Activated effector memory CD4-positive, alpha-beta T cell treated with anti-CD3 and anti-CD28 coated beads, Interleukin-2, amount 50 U/mL, for 16 hours (primary cell): ENCODE results near the gene CACNA1C.

Experiments used
- DNase-seq: peaks from one replicate; pipeline ENCODE4 v3.0.0-alpha.2; 2020

CACNA1C gene

GRCh38 chr12:2302711-2303580 is 250.2 kb downstream of the CACNA1C start:
- DNase-seq, result no peak

DNA sequence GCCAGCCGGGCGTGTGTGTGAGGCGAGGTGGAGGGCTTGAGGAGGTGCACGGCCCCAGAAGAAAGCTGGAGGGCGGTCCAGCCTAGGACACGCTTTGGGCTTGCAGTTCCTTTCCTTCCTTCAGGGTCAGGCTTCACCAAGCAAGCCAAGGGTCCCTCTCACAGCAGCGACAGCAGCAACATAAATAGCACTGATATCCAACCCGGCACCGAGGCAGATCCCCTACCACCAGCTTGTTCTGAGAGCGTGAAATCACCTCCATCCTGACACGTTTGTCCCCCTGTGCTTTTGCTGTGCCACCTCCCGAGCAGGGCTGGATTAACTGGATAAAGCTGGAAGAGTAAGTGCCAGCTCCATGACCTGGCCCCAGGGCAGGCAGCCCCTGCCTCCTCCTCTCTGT is 251.4 kb downstream of the CACNA1C start:
- DNase-seq, result no peak

- DNase-seq, result no peak
Measured at GRCh38 chr12:2306012-2306411, 253.2 kb downstream of the CACNA1C start.

GRCh38 chr12:2306735-2307134 is 253.9 kb downstream of the CACNA1C start:
- DNase-seq, result no peak

GRCh38 chr12:2307550-2307949 is 254.8 kb downstream of the CACNA1C start:
- no peak for DNase-seq

- no peak for DNase-seq
Measured at GRCh38 chr12:2309647-2310046, 256.9 kb downstream of the CACNA1C start.

DNA sequence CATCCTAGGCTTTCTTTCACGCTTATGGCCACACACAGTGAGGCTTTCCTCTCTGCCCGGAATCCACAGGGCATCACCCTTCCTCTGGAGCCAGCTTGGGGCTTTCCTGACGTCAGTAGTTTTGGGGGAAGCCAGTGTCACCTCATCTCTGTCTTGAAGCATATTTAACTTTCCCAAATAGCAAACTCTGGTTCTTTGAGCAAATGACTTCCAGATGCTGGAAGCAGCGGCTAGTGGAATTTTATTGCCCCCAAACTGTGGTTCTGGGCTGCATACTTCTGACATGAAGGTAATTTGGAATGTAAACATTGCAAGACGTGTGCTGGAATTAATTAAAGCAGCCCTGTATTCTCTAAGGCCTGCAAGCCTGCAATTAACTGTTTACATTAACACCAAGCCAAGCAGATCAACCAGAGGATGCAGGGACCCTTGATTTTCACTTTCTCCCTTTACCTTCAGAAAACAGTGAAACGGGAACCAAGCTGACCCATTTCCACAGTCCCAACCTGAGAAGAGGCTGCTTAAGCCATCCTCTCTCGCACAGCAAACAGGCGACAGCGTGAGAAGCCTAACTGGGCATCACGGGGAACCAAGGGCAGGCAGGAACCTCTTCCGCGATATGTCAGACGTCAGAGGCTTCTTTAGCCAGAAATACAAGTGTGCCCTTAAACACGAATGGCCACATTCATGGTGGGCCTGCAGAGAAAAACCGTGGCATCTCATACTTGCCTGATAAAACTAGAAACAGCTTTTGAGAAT is 258.4 kb downstream of the CACNA1C start:
- DNase-seq, result no peak

- no peak for DNase-seq
Measured at GRCh38 chr12:2312175-2312574, 259.4 kb downstream of the CACNA1C start.

DNA sequence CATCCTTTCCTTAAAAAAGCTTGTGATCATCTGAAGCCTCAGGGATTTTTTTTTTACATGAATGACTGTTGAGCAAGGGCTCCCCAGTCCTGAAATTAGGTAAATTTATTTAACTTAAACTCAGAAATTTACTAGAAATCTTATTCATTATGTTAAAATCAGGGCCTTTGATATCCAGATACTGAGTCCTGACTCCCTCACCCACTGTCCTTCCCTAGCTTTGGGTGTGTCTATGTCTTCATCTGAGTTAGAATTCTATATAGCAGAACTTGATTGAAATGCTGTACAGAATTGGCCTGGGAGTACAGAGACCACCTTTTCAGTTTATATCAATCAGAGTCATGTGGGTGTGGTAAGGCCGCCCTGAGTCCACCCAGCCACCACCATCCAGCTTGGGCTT is 260.0 kb downstream of the CACNA1C start:
- DNase-seq, result no peak

DNA sequence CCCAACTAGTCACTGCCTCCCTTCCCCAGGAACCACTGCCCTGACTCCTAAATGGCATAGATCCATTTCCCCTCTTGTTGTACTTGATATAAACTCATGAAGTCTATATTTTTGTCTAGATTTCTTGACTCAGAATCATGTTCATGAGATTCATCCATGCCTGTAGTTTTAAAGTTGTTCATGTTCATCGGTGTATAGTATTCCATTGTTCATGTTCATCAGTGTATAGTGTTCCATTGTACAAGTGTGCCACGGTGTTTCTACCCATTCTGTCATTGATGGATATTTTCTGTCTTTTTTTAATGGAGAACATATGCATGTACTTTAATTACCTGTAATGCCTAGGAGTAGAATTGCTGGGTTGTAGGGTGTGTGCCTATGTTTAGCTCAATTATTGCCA is 261.7 kb downstream of the CACNA1C start:
- no peak for DNase-seq

DNA sequence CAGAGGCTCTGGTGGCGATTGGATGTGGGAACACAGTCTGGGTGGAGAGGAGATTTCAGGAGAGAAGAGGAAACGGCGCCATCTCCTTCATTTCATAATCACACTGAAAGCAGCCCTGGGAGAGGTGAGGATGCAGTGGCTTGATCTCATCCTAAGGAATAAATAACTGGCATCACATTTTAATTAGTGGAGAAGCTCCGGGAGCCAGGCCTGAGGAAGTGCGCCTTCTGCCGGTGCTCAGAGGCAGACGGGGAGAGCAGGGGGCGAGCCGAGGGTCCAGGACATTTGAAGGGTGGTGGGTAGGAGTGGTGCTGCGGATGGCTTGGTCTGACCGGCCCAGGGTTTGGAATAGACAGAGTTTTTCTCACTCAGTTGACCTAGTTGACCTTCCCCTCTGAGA is 265.0 kb downstream of the CACNA1C start:
- DNase-seq, result no peak

DNA sequence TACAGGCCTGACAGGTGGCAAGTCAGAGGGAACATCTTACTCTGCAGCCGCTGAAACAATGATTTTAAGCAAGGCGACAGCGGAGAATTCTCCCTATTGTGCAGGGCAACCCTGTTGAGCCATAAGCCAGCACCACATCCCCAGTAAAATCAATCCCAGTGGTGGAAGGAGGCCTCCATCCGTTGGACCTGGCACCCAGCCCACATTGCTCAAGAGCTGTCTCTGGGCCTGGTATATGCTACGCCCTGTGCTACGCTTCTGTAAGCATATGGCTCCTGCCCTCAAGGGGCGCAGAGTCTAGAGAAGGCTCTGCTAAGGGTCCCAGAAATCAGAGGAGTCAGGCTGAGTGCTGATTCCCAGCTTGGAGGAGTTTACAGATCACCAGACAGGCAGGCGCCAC is 265.5 kb downstream of the CACNA1C start:
- no peak for DNase-seq

DNA sequence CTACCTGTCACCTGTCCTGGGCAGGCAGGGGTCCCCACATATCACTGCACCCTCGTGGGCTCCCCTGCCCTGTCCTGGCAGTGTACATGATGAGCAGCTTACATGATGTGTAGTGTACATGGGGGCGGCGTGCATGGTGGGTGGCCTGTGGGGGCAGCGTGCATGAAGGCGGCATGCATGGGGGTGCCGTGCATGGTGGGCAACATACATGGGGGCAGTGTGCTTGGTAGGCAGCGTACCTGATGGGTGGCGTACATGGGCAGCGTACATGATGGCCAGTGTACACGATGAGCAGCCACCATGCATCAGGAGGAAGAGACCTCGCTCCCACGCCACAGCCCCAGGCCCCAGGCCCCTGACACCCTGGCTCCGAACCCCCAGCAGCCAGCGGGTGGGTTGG is 266.3 kb downstream of the CACNA1C start:
- DNase-seq, result no peak

GRCh38 chr12:2319737-2320506 is 267.1 kb downstream of the CACNA1C start:
- DNase-seq, result no peak

DNA sequence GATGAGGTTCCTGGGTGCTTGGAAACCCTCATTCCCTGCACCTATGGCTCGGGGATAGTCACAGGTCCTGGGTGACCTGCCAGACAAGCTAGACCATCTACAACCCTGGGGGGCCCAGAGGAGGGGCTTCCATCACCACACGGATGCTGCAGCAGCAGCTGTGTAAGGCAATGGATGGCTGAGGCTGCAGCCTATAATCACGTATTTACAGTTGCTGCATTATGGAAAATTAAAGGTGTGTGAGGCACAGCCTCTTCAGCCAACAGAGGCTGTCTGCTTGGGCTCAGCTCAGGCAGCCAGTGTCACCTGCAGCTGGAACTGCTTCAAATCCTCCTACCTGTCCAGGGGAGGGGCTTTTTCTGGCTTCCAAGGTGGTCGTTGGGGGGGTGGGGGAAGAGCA is 268.1 kb downstream of the CACNA1C start:
- DNase-seq, result no peak

- DNase-seq, result no peak
Measured at GRCh38 chr12:2322554-2323120, 269.9 kb downstream of the CACNA1C start.

- DNase-seq, result no peak
Measured at GRCh38 chr12:2323532-2324255, 270.9 kb downstream of the CACNA1C start.

- DNase-seq, result no peak
Measured at GRCh38 chr12:2324387-2324786, 271.6 kb downstream of the CACNA1C start.

DNA sequence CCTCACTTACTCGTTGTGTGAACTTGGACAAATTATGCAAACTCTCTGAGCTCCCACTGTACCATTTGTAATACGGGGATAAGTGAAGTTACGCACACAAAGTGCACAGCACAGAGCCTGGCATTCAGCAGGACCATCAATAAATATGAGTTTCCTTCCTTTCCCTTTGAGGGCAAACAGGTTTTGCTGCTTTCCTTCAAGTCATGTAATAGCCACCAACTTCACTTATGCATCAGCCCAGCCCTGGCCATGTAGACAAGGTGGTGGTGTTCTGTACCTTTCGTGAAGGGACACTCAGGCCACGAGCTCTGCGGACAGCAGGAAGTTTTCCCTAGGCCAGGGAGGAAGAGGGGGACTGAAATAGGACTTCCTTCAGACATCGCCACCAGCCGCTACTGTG is 272.7 kb downstream of the CACNA1C start:
- no peak for DNase-seq

DNA sequence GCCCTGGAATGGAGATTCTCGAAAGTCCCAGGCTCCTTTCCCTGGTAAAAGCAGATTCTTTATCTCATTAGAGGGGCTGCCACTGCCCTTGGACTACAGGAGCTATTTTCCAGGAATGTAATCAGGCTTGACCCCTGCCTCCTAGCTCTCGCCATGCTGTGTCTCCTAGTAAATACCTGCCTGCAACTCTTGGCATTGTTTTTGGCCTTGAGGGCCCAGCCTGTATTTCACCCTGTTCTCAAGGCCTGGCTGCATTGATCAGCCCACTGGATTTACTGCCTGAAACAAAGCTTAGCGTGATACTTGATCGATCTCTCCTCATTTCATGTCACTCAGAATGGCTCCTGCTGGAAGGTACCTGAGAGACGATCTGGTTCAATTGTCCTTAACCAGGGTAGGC is 273.7 kb downstream of the CACNA1C start:
- no peak for DNase-seq

GRCh38 chr12:2328661-2329060 is 275.9 kb downstream of the CACNA1C start:
- no peak for DNase-seq

DNA sequence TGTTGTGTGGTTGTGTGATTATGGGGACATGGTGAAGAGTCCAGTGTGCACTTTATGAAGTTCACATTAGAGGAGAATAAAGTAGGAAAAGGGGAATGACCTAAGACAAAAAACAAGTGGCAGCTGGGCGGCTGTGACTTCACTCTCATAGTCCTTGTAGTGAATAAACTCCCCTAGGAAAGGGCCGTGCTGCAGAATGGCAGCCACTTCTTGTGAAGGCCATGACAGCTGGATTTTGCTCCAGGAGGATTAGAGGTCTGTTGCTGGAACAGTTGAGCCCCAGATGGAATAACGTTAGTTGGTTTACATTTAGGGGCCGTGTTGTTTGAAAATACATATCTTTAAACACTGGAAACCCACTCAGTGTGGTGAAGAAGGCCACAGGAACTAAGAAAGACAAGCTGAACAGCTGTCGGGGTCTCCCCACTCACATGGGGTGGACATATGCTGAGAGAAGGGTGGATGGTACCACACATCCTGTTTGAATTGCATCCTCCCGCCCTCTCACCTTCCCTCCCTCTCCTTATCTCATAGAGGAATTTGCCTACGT is 276.9 kb downstream of the CACNA1C start:
- no peak for DNase-seq
